ENCODE measurements around the gene SHMT1.
"Not testable (repeated sequence)": the region's sequence is repeated elsewhere in the genome, so short reads cannot be mapped to it uniquely, and the experiment has no call there.

Gene SHMT1

DNA sequence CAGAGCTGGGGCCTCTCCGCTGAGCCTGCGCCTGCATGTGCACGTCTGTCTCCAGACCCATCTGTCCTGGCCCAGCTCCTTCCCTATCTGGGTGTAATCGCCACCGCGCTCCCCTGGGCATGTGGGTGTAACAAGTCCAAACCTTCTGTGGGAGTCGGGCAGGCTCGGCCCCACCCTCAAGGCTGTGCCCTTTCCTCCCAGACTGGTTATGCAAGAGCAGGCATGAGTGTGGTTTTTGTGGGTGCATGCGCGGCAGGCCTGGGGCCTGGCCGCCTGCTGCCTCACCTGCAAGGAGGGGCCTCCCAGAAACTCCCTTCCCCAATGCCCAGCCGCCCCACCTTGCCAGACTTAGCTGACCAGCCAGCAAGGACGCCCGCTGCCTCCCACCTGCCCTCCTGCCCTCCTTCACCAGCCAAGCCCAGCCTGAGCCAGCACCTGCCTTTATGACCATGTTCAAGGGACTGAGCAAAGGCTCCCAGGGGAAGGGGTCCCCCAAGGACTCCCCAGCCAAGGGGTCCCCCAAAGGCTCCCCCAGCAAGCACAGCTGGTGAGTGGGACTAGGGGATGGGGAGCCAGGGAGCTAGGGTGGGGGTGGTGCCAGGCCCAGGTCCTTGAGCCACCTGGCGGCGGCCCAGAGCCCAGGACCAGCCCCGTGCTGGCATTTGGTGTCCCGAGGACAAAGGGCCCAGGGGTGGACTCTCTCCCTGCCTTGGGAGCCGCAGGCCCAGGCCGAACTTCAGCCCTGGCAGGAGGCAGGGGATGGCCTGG, 14.3 kb upstream of the SHMT1 start, which contains the start of gene EVPLL:
Gene EVPLL (plus strand): TSS at position 342 of the 768 bp plus-strand sequence. CDS start 3,160 bp downstream, outside the sequence.
- DNase-seq, result peak; percentile 82

DNA sequence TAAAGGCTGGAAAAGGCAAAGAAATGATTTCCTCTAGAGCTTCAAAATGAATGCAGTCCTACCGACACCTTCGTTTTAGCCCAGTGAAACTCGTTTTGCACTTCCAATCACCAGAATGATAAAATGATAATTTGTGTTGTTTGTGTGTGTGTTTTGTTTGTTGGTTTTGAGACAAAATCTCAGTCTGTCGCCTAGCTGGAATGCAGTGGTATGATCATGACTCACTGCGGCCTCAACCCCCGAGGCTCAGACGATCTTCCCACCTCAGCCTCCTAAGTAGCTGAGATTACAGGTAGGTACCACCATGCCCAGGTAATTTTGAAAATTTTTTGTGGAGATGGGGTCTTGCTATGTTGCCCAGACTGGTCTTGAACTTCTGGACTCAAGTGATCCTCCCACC, 10.9 kb upstream of the SHMT1 start:
- DNase-seq, result no peak

DNA sequence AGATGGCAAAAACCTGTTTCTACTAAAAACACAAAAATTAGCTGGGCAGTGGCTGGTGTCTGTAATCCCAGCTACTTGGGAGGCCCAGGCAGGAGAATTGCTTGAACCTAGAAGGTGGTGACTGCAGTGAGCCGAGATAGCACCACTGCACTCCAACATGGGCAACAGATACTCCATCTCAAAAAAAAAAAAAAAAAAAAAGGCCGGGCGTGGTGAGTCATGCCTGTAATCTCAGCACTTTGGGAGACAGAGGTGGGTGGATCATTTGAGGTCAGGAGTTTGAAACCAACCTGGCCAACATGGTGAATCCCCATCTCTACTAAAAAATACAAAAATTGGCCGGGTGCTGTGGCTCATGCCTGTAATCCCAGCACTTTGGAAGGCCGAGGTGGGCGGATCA, 9.8 kb upstream of the SHMT1 start:
- not testable (repeated sequence) for DNase-seq

DNA sequence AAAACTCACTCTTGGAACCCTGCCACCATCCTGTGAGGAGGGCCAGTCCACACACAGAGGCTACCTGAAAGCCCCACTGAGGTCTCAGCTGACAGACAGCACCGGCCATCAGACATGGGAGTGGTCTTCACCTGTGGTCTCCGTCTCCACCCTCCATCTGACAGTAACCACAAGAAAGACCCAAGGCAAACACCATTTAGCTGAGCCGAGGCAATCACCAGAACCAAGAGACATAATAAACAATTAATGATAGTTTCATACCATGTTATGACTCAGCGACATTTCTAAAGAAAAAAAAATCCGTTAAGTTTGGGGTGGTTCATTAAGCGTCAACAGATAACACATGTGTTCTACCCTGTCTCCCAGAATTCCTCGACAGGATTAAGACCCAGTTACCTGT, 8.1 kb upstream of the SHMT1 start:
- DNase-seq, result no peak

DNA sequence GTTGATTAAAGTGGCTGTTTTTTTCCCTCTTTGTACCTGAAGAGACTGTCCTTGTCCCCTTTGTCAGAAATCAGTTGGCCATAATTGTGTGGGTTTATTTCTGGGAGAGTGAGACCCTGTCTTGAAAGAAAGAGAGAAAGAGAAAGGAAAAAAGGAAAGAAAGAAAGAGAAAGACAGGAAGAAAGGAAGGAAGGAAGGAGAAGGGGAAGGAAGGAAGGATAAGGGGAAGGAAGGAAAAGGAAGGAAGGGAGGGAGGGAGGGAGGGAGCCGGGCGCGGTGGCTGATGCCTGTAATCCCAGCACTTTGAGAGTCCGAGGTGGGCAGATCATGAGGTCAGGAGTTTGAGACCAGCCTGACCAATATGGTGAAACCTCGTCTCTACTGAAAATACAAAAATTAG, 7.4 kb upstream of the SHMT1 start:
- no peak for DNase-seq

DNA sequence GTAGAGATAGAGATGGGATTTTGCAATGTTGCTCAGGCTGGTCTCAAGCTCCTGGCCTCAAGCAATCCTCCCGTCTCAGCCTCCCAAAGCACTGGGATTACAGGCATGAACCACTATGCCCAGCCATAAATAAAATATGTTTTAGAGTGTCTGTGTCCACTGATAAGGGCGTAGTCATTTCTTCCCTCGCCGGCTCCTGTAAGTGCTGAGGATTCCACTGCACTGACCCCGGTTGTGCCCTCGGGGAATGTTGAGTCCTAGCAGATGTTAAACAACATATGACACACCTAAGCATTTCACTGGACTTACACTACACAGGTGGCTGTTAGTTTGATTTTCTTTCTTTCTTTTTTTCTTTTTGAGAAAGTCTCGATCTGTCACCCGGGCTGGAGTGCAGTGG, 5.6 kb upstream of the SHMT1 start:
- DNase-seq, result no peak

DNA sequence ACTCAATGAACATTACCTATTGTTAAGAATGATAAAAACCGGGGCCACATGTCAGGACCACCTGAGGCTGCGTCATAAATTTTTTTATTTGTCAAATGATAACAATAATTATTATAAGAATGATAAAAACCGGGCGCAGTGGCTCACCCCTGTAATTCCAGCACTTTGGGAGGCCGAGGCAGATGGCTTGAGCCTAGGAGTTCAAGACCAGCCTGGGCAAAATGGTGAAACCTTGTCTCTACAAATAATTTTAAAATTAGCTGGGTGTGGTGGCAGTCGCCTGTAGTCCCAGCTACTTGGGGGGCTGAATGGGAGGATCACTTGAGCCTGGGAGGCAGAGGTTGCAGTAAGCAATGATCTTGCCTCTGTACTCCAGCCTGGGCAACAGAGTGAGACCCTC, 816 bp upstream of the SHMT1 start:
- DNase-seq, result no peak

DNA sequence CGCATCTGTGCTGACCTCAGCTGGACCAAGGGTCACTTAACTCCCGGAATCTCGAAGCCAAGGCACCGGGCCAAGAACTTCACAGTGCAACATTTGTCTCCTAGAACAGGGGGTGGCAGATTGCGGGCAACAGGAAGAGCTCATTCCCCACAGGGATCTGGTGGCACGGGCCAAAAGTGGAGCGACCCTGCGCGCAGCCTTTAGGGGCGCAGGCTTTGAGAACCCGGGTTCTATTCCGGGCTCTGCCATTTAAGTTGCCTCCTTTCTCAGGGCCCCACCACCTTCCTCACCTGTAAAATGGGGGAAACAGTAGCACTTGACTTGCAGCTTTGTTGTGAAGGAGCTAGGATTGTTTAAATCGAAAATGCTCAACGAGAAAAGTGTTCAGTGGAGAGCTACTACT, 651 bp downstream of the SHMT1 start:
- DNase-seq, result peak; percentile 9

DNA sequence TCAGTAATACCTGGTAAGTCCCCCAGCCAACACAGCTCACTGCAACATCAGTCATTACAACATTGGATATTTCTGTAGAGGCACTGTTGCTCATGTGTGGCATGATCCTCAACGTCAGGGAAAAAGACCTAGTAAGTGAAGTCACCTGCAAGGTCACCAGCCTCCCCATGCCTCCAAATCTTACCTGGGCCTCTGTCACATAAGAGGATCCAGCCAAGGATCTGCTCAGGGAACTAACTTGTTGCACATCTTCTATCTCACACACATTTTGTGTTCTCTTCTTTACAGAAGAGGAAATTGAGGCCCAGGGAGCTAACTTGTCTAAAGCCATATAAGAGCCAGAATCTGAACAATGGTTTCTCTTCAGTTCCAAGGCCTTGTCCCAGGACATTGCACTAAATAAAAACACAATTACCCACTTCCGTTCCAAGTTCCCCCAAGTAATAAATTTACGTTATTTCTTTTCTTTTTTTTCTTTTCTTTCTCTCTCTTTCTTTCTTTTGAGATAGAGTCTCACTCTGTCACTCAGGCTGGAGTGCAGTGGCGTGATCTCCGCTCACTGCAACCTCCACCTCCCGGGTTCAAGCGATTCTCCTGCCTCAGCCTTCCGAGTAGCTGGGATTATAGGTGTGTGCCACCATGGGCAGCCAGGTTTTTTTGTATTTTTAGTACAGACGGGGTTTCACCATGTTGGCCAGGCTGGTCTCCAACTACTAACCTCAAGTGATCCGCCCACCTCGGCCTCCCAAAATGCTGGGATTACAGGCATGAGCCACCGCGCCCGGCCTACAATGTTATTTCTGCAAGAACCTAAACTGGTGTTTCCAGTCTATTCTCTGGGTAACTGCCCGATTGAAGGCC, 1.3 kb downstream of the SHMT1 start:
- no peak for DNase-seq

DNA sequence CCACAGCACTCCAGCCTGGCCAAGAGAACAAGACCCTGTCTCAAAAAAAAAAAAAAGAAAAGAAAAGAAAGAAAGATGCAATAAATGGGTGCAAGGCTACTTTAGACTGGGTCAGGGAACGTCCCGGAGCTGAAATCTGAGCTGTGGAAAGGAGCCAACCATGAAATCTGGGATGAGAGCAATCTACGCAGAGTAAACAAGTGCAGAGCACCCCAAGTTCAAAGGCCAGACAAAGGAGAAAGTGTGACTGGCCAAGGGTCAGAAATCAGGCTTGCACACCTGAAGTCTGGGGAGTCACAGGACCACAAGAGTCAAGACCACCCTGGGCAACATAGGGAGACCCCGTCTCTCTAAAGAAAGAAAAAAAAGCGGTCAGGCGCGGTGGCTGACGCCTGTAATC, 2.8 kb downstream of the SHMT1 start:
- no peak for DNase-seq

DNA sequence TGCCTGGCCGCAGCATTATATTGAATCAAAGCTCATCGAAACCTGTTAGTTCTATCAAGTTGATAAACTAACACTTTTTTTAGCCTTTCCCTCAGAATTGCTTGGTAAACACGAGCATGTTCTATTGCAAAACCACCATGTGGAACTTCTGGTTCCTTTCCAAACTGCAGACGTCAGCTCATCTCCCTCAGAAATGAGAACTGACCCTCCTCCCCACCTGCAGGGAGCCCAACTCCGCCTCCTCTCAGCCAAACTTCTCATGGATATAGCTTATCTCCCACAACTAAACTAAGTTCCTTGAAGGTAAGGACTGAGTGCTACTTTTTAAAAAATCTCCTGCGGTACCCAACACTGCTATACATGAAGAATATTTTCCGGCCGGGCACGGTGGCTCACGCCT, 6.7 kb downstream of the SHMT1 start:
- DNase-seq, result no peak

DNA sequence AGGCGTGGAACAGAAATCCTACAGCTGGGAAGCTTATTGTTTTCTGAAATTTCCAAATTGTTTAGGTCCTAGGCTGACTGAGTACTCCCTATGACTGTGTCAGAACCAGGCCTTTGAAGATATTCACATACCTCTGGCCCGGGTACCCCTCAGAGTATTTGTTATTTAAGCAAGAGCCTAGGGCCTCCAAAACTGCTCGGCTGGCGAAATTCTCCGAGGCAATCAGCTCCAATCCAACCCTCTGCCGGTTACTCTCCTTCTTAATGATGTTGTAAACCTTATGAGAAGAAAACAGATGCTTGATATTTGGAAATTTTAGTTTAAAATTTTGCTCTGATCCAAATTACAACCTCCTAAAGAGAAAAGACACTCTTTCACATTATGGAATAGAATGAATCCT, 9.8 kb downstream of the SHMT1 start:
- DNase-seq, result no peak

DNA sequence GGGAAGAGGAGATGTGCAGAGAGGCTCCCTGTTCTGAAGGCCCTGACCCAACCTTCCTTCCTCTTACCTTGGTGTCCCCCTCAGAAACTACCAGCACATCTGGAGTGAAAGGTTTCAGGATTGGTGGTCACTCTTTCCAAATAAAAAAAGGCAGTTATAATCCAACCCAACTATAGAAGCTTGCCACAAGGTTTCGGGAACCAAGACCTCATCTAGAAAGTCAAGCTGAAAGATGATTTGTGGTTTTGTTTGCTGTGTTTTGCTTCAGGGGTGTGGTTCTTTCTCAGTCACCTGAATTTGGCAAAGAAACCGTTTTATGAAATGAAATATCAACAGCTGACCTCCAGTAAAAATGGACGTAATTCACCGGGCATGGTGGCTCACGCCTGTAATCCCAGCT, 19.3 kb downstream of the SHMT1 start:
- DNase-seq, result no peak

DNA sequence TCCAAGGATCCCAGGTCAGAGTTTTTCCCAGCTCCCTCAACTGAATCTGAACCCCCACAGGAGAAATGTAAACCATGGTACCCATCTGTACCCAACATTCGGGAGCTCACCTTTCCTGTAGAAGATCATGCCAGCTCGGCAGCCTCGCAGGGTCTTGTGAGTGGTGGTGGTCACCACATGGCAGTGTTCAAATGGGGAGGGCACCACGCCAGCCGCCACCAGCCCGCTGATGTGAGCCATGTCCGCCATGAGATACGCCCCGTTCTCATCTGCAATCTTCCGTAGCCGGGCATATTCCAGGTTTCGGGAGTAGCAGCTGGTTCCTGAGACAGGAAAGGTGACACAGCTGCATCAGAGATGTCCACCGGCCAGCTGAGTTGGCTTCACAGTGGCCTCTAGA, 23.4 kb downstream of the SHMT1 start:
- DNase-seq, result no peak

DNA sequence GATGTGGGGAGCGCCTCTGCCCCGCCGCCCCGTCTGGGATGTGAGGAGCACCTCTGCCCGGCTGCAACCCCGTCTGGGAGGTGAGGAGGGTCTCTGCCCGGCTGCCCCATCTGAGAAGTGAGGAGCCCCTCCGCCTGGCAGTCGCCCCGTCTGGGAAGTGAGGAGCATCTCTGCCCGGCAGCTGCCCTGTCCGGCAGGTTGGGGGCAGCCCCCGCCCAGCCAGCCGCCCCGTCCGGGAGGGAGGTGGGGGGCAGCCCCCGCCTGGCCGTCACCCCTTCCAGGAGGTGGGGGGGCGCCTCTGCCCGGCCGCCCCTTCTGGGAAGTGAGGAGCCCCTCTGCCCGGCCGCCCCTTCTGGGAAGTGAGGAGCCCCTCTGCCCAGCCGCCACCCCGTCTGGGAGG, 25.2 kb downstream of the SHMT1 start:
- not testable (repeated sequence) for DNase-seq

DNA sequence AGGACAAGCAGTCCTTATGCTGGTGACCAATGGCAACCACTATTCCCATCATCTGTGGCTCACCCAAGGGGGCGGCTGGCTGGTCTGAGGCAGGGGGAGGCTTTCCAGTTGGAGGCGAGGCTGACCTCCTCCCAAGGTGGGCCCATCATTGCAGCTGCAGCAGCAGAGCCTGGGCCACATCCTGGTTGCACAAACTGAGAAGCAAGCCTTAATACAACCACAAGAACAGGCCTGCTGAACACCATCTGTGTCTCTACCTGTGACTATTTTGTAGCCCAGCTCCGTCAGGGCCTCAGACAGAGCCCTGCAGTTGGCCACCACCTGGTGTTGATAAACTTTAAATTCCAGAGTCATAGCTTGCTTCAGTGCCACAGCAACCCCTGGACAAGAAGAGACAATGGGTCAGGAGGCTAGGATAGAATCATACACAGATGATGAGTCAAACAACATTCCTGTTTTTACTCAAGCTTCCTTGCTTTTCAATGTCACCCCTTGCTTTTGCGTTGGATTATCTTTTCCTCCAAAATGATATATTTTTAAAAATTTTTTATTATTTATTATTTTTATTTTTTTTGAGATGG, 30.4 kb downstream of the SHMT1 start:
- no peak for DNase-seq

DNA sequence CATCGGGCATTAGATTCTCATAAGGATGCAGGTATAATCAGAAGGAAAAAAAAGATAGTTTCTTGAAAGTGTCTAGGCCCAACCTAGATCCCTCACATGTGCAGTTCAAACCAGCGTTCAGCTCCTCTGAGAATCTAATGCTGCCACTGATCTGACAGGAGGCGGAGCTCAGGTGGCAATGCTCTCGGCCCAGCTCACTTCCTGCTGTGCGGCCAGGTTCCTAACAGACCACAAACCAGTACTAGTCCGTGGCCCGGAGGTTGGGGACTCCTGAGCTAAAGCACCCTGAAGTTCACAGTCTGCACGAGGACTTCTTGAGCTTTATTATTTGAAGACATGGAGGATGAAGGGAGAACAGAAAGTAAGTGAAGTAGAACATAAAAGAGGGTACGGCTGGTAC, 31.5 kb downstream of the SHMT1 start:
- no peak for DNase-seq

DNA sequence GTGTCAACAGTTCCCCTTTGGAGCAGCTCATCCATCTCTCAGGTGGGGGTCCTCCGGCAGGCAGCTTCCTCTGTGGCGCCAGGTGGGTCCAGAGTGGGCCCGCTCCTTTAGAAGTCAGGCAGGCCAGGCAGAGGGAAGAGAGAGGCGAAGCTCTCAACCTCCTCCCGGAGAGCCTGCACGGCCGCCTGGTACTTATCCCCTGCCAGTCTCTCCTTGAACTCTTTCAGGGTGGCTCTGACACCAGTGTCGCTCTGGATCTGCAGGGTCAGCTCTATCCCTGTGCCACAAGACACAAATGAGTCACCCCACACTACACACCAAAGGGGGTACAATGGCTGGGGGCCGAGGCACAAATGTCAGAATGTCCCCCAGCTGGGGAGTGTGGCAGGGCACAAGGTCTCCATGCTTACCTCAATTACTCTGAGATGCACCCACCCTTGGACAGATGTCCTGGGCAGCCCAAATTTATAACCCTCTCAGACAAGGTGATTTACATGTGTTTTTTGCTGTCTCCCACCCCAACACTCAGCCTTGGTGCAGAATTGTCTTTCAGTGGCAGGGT, 34.6 kb downstream of the SHMT1 start:
- no peak for DNase-seq

DNA sequence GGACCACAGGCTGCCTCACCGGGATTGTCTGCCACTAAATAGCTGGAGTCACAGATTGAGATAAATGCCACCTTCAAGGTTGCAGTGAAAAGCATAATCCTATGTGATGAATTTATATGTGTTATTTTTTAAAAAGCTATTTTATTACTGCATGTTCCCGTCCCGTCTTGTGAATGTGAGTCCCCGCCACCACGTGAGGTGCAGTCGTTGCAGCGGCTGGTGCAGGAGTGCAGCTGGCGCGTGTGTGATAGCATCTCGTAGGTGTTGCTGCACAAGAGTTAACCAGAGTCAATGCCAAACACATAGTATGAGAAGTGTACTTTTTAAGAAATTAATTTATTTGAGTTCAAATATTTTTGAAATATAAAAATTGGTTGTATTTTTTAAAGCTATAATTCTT, 35.8 kb downstream of the SHMT1 start:
- no peak for DNase-seq

DNA sequence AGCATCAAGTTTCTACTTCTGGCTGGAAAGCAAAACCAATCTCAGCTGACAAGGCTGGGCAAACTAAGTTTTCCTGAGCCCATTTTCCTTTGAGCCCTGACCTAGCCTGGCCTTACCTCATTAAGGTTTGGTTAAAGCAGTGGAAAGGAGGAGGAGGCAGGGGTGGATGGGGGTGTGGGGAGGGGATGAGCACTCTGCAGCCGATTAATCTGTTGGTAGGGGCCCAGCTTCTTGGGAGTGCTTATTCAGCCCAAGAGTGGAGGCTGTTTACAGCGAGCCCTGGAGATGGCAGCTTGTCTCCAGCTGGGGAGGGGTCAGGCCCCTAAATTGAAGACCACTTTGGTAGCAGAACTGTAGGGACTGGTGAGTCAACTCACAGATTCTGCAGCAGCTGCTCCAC, 36.3 kb downstream of the SHMT1 start:
- no peak for DNase-seq

DNA sequence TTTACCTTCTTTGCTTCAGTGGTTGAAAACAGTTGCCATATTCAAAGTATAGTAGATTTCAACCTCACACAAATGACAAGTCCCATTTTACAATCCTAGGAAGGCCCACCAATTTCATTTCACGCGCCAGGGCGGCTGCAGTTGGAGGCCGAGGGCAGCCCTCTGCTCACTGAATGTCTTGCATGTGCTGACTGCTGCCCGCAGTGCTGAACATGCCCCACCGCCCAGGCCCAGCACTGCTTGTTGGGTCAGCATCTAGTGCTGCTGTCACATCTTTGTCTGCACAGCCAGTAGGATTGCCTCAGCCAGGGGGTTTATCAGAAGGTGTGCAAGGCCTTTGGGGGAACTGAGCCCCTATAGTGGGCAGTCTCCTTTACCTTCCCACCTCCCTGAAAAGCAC, 36.8 kb downstream of the SHMT1 start:
- DNase-seq, result no peak

DNA sequence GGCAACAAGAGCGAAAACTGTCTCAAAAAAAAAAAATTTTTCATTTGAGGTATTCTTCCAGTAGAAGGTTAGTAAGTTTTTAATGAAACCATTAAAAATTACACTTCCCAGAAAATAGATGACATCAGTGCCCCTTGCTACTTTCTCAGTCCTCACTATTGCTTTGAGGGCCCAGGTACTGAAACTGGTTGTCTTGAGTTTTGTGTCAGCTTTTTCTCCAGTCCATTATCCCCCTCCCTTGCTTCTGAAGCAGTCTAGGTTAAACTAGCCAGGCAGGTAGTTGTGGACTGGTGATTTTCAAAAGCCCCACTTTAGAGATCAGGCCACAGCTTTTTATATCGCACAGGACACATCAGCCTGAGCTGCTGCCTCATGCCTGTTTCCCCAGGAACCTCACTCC, 37.3 kb downstream of the SHMT1 start:
- no peak for DNase-seq

Measured in NCI-H2171 (cell line).